D721Med (cell line): ENCODE results near the gene CLMN.

Experiments
- DNase-seq: peaks from one replicate; pipeline ENCODE4 v3.0.0; 2011; ENCODE audit warnings: low spot score; ENCODE audit not compliant: insufficient read length
- FAIRE-seq: peaks from 2 replicates; lab custom pipeline; 2011; peaks lifted over from hg19 to GRCh38; lab: Jason Lieb, UNC
- TF ChIP-seq, protein P1 (sequence below): IDR thresholded peaks from 2 replicates; pipeline ENCODE4 v1.5.1; 2012; ENCODE audit warnings: mild to moderate bottlenecking, control low read depth; ENCODE audit not compliant: insufficient read depth; ENCODE audit errors: missing control alignments

The CLMN gene

DNA sequence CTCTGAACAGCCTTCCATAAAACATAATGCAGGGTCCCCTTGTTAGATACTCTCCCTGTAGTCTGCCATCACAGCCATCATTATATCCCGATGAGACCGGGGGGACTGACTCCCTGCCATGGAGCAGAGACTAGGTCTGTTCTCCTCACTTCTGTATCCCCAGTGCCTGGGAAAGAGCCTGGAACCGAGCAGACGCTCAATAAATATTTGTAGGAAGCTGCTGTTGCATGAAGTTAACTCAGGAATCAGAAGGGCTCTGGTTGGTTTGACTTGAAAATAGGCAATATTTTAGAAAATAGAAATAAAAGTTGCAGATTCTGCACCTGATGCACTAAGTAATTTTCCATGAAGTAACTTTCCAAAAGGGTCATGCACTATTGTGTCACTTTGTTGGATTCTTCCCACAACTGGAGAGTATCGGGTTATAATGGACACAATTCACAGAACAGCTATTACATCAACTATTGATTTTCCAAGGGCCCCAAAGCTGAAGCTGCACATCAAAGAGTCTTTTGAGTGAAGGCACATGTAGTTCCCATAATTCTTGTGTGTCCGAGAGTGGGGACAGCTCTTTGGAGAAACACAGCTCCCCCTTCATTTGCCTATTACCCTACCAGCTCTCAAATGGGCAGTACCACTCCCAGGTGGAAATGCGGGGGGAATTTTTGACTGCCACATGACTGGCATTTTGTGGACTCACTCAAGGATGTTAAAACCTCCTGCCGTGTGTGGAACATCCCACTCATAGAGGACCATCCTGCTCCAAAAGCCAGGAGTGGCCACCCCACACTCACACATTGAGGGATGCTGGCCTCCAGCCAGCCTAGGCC lies 18.8 kb downstream of the CLMN start:
- TF ChIP-seq, protein P1, sequence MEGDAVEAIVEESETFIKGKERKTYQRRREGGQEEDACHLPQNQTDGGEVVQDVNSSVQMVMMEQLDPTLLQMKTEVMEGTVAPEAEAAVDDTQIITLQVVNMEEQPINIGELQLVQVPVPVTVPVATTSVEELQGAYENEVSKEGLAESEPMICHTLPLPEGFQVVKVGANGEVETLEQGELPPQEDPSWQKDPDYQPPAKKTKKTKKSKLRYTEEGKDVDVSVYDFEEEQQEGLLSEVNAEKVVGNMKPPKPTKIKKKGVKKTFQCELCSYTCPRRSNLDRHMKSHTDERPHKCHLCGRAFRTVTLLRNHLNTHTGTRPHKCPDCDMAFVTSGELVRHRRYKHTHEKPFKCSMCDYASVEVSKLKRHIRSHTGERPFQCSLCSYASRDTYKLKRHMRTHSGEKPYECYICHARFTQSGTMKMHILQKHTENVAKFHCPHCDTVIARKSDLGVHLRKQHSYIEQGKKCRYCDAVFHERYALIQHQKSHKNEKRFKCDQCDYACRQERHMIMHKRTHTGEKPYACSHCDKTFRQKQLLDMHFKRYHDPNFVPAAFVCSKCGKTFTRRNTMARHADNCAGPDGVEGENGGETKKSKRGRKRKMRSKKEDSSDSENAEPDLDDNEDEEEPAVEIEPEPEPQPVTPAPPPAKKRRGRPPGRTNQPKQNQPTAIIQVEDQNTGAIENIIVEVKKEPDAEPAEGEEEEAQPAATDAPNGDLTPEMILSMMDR: no peak

DNA sequence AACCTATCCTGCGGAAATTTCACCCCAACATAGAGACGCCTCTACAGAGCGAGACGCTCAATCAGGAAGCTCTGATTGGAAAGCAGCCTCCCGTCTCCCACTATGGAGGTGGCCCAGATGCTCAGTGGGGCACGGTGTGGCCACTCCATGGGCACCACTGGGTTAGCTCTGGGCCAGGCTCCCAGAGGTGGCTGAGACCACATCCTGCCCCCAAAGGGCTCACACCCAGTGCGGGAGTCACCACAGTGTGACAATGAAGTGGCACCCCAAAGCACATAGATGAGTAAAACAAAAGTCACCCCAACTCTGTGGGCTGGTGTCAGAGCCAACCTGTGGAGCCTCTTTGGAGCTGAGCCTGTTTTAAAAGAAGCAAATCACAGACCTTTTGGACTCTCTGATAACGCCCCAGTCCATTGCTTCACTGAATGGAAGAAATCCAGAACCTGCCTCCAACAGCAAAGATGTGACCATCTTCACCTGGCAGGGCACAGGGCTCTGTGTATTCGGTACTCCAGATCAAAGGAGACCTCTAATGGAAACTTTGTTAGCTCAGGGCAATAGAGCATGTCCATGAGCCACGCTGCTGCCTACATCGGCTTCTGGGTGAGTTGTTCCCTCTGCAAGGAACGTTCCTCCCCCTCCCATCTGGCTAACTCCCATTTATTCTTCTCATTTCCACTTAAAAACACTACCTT lies 19.6 kb downstream of the CLMN start:
- no peak for FAIRE-seq
- no peak for DNase-seq
- TF ChIP-seq, protein P1: no peak

More for the DNA sequence above, 18.8 kb downstream of the CLMN start:
- FAIRE-seq: no peak
- DNase-seq: no peak

DNA sequence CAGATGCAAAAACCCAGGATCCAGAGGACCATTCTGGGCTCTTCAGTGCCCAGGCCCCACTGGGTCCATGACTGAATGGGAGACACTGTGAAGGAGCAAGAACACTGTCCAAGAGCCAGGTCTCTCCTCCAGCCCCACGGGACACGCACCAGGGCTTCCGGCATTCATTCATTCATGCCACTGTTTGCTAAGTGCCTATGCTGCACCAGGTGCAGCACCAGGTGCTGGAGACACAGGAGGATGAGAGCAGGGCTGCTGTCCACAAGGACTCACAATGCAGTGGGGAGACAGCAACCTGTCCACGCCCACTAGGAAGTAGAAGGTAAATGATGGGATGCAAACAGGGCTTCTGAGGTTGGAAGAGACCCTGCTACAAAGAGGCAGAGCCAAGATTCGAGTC lies 20.4 kb downstream of the CLMN start:
- DNase-seq (no peak), FAIRE-seq (no peak)
- TF ChIP-seq, protein P1: no peak

DNA sequence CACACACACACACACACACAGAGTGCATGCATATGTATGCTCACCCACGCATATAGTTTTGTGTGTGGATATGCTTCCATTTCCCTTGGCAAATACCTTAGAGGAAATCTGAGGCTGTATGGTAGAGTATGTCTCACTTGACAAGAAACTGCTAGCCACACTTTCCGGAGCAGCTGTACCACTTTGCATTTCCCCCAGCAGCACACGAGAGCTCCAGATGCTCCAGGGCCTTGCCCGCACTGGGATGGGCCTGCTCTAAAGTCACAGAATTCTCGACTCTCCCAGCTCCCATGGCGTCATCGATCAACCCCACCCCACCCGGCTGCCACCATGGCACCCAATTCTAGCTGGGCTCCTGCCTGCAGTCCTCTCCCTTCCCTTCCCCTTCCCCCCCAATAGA lies 21.9 kb downstream of the CLMN start:
- DNase-seq (no peak), FAIRE-seq (no peak)

DNA sequence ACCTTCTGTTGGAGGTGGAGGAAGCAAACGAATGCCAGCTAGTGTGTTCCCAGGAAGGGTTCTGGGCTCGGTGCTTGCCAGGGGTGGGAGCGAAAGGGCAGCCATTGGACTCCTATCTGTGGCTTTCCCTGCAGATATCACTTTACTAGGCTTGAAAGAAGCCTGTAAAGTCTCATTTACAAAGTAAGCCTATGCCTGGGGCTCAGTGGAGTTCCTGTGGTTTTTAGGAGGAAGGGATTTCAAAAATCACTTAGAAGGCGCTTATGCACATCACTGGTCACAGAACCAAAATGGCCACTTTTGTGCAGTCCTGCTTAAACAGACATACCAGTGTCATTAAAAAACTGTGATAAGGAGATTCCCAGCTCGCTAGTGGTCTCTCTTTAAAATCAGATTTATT lies 22.7 kb downstream of the CLMN start:
- FAIRE-seq: no peak
- TF ChIP-seq, protein P1: no peak
- no peak for DNase-seq

More for the DNA sequence above, 21.9 kb downstream of the CLMN start:
- TF ChIP-seq, protein P1: no peak

DNA sequence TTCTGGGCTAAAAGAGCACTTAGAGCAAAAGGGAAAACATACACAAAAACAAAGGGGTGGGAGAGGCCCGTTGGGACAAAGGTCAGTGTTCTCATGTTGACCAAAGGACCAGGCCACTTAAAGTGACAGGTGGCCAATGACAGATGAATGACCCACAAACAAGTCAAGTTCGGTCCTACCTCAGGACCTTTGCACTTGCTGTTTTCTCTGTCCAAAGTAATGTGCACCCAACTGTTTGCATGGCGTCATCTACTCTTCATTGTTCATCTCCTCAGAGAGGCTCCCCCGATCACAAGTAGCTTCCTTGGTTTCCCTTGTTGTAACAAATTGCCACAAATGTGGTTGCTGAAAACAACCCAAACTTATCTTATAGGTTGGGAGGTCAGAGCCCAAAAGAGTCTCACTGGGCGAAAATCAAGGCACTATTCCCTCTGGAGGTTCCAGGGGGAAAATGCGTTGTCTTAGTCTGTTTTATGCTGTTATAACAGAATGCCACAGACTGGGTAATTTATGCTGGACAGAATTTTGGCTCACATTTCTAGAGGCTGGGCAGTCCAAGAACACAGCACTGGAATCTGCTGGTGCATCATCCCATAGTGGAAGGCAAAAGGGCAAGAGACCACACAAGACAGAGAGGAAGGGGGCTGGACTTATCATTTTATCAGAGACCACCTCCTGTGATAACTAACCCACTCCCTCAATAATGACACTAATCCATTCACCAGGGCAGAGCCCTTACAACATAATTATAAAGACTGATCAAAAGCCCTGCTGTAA lies 23.9 kb downstream of the CLMN start:
- no peak for DNase-seq
- FAIRE-seq: no peak
- TF ChIP-seq, protein P1: no peak
